Esophagus squamous epithelium (tissue), 4 donors: ENCODE measurements around the gene CDC73.
"Not testable (repeated sequence)": the region's sequence is repeated elsewhere in the genome, so short reads cannot be mapped to it uniquely, and the experiment has no call there.

Source experiments
- POLR2A ChIP-seq, 4 donors: fragments of 450-650 bp; IDR thresholded peaks; one replicate each; pipeline ENCODE4 v1.6.1; 2017; ENCODE audit warnings: antibody characterized with exemption in 4 of 4, mild to moderate bottlenecking in 4 of 4, moderate library complexity in 3 of 4
- TF ChIP-seq, protein P1 (sequence below), 6 experiments: fragments of 450-650 bp in 4 of 6; fragments of 200-600 bp in 2 of 6; sonication (generic) in 2 of 6; IDR thresholded peaks; one replicate each; pipeline ENCODE4 v1.5.1; 2016 to 2019; ENCODE audit warnings: antibody characterized with exemption in 6 of 6, mild to moderate bottlenecking in 4 of 6, moderate library complexity in 4 of 6

- TF ChIP-seq, protein P1, sequence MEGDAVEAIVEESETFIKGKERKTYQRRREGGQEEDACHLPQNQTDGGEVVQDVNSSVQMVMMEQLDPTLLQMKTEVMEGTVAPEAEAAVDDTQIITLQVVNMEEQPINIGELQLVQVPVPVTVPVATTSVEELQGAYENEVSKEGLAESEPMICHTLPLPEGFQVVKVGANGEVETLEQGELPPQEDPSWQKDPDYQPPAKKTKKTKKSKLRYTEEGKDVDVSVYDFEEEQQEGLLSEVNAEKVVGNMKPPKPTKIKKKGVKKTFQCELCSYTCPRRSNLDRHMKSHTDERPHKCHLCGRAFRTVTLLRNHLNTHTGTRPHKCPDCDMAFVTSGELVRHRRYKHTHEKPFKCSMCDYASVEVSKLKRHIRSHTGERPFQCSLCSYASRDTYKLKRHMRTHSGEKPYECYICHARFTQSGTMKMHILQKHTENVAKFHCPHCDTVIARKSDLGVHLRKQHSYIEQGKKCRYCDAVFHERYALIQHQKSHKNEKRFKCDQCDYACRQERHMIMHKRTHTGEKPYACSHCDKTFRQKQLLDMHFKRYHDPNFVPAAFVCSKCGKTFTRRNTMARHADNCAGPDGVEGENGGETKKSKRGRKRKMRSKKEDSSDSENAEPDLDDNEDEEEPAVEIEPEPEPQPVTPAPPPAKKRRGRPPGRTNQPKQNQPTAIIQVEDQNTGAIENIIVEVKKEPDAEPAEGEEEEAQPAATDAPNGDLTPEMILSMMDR (IDR thresholded peaks at IDR 0.05), result not testable (repeated sequence)
- not testable (repeated sequence) for TF ChIP-seq POLR2A (IDR thresholded peaks at IDR 0.05)
These were observed 166.8 kb downstream of the CDC73 start for GRCh38 chr1:193288548-193289080.
